Measurements from ENCODE around the gene FASN. TPM values are rescaled to one million over a fixed set of nuclear protein-coding genes. Genes with fewer than 3 reads are reported as not detected.

The FASN gene
- total and polyA plus RNA-seq, 2 of the 13 experiments (the other 11 are each of a cell fraction or from before 2014, with no cell fraction given) = 51.7 to 101 TPM

GRCh38 chr17:82065638-82066303 lies 32.3 kb downstream of the FASN start, which contains the start of gene DUS1L (continued):
- no peak for TF ChIP-seq NFKB2 (CRISPR knock-in tag; IDR thresholded peaks at IDR 0.05; ENCODE audit: borderline replicate concordance)
- no peak for TF ChIP-seq KLF11 (CRISPR knock-in tag; IDR thresholded peaks at IDR 0.05)
- TF ChIP-seq PHF8 (CRISPR knock-in tag; IDR thresholded peaks at IDR 0.05) = peak; percentile 89
- TF ChIP-seq KLF12 (CRISPR knock-in tag; IDR thresholded peaks at IDR 0.05; ENCODE audit: borderline replicate concordance) = peak; percentile 52; the same call in 1 of the 2 replicates
- TF ChIP-seq ZBTB3 (CRISPR knock-in tag; IDR thresholded peaks at IDR 0.05; ENCODE audit: borderline replicate concordance, low read depth) = no peak
- TF ChIP-seq RFX5 (IDR thresholded peaks at IDR 0.05; ENCODE audit: low read depth, low read length) = 0 out of 2 replicates have a peak, but pooled peaks have one; percentile 34
- TF ChIP-seq THAP7 (CRISPR knock-in tag; IDR thresholded peaks at IDR 0.05) = peak; percentile 85; the same call in 1 of the 2 replicates
- TF ChIP-seq SRF (IDR thresholded peaks at IDR 0.05; ENCODE audit: low read depth, low read length) = peak; percentile 80; the same call in 1 of the 2 replicates
- TF ChIP-seq ZBTB1 (CRISPR knock-in tag; IDR thresholded peaks at IDR 0.05; ENCODE audit: borderline replicate concordance) = 0 out of 2 replicates have a peak, but pooled peaks have one; percentile 39
- 0 out of 2 replicates have a peak, but pooled peaks have one; percentile 46 for TF ChIP-seq NKX3-1 (CRISPR knock-in tag; IDR thresholded peaks at IDR 0.05)
- TF ChIP-seq ZBTB34 (CRISPR knock-in tag; IDR thresholded peaks at IDR 0.05) = peak; percentile 70; the same call in 1 of the 2 replicates
- TF ChIP-seq ADNP (CRISPR knock-in tag; IDR thresholded peaks at IDR 0.05) = no peak
- TF ChIP-seq ZNF101 (CRISPR knock-in tag; IDR thresholded peaks at IDR 0.05; ENCODE audit: borderline replicate concordance, low read depth) = 0 out of 2 replicates have a peak, but pooled peaks have one; percentile 53
- no peak for TF ChIP-seq ZNF512B (CRISPR knock-in tag; IDR thresholded peaks at IDR 0.05; ENCODE audit: borderline replicate concordance)
- 0 out of 2 replicates have a peak, but pooled peaks have one; percentile 32 for TF ChIP-seq U2AF2 (IDR thresholded peaks at IDR 0.05; ENCODE audit: low read depth, low read length)
- TF ChIP-seq NFIB (CRISPR knock-in tag; IDR thresholded peaks at IDR 0.05; ENCODE audit: borderline replicate concordance) = no peak
- no peak for TF ChIP-seq RFX3 (CRISPR knock-in tag; IDR thresholded peaks at IDR 0.05)
- peak; percentile 95 for TF ChIP-seq EEA1 (CRISPR knock-in tag; IDR thresholded peaks at IDR 0.05; ENCODE audit: borderline replicate concordance)
- TF ChIP-seq RBFOX2 (IDR thresholded peaks at IDR 0.05; ENCODE audit: low read depth, low read length) = peak; percentile 78
- 0 out of 2 replicates have a peak, but pooled peaks have one; percentile 67 for TF ChIP-seq GTF3A (CRISPR knock-in tag; conservative IDR thresholded peaks at IDR 0.05)
- TF ChIP-seq ZNF337 (CRISPR knock-in tag; IDR thresholded peaks at IDR 0.05; ENCODE audit: borderline replicate concordance, low read depth) = peak; percentile 41; the same call in 1 of the 2 replicates
- peak; percentile 73; the same call in 1 of the 2 replicates for TF ChIP-seq SP2 (CRISPR knock-in tag; IDR thresholded peaks at IDR 0.05)
- peak; percentile 94 for TF ChIP-seq RXRA (CRISPR knock-in tag; IDR thresholded peaks at IDR 0.05)
- TF ChIP-seq NBN (conservative IDR thresholded peaks at IDR 0.05) = no peak
- peak; percentile 98 for TF ChIP-seq CBFB (CRISPR knock-in tag; IDR thresholded peaks at IDR 0.05)
- no peak for TF ChIP-seq ISX (CRISPR knock-in tag; conservative IDR thresholded peaks at IDR 0.05)

All from HepG2 (cell line).